Smooth muscle cell (in vitro differentiated cells): ENCODE results near the gene RUVBL1. TPM values are rescaled to one million over a fixed set of nuclear protein-coding genes. Genes with fewer than 3 reads are reported as not detected.

Experiments used
- DNase-seq: peaks from one replicate; lab custom pipeline; 2025; ENCODE audit not compliant: unreplicated experiment; lab: John Stamatoyannopoulos, UW
- H2AFZ ChIP-seq: fragments of 200-600 bp; sonication (generic); 2 replicates; pipeline ENCODE4 v1.6.0; 2016; ENCODE audit warnings: antibody characterized with exemption, low read depth, mild to moderate bottlenecking
- H3F3A ChIP-seq: fragments of 200-600 bp; sonication (generic); 2 replicates; pipeline ENCODE4 v1.6.0; 2017; ENCODE audit warnings: antibody characterized with exemption, low read depth
- H3K27ac ChIP-seq: fragments of 200-600 bp; sonication (generic); 2 replicates; pipeline ENCODE4 v1.5.1; 2016; ENCODE audit warnings: low read depth, mild to moderate bottlenecking
- H3K27me3 ChIP-seq: fragments of 200-600 bp; sonication (generic); 2 replicates; pipeline ENCODE4 v1.6.1; 2016; ENCODE audit warnings: low read depth, mild to moderate bottlenecking
- H3K36me3 ChIP-seq: fragments of 200-600 bp; sonication (generic); 2 replicates; pipeline ENCODE4 v1.5.1; 2016; ENCODE audit warnings: low read depth
- H3K4me1 ChIP-seq: fragments of 200-600 bp; sonication (generic); 2 replicates; pipeline ENCODE4 v1.5.1; 2016; ENCODE audit warnings: low read depth
- H3K4me2 ChIP-seq: fragments of 200-600 bp; sonication (generic); 2 replicates; pipeline ENCODE4 v1.6.0; 2016; ENCODE audit warnings: mild to moderate bottlenecking
- H3K4me3 ChIP-seq: fragments of 200-600 bp; sonication (generic); 2 replicates; pipeline ENCODE4 v1.5.1; 2016; ENCODE audit warnings: mild to moderate bottlenecking
- H3K79me2 ChIP-seq: fragments of 200-600 bp; sonication (generic); 2 replicates; pipeline ENCODE4 v1.6.0; 2016; ENCODE audit warnings: low read depth, mild to moderate bottlenecking
- H3K9ac ChIP-seq: fragments of 200-600 bp; sonication (generic); 2 replicates; pipeline ENCODE4 v1.6.0; 2016; ENCODE audit warnings: low read depth
- H3K9me3 ChIP-seq: fragments of 200-600 bp; sonication (generic); replicated peaks from 2 replicates; pipeline ENCODE4 v1.5.1; 2016; ENCODE audit warnings: low read depth
- H4K20me1 ChIP-seq: fragments of 200-600 bp; sonication (generic); 2 replicates; pipeline ENCODE4 v1.6.0; 2016; ENCODE audit warnings: low read depth
- WGBS: methylation state at CpG from one replicate; pipeline ENCODE4 v1.1.7; 2016; ENCODE audit warnings: low lambda C conversion rate; 5-methylcytosine and 5-hydroxymethylcytosine counted together
- polyA plus RNA-seq: library from polyadenylated mRNA; unstranded; fragments of >200 nt; fragmentation: Nextera tagmentation; extraction: Ambion mirVana; gene quantifications from 2 replicates; pipeline ENCODE4 v1.2.1, GENCODE V29; 2016
- total RNA-seq: library from RNA; depleted of rRNA; stranded (reverse); fragments of >200 nt; gene quantifications from 2 replicates; pipeline ENCODE4 v1.2.3, GENCODE V29; 2014
- TF ChIP-seq, protein P1 (sequence below): fragments of 200-600 bp; sonication (generic); IDR thresholded peaks from 2 replicates; pipeline ENCODE4 v1.5.1; 2017; ENCODE audit warnings: borderline replicate concordance, mild to moderate bottlenecking, antibody characterized with exemption; ENCODE audit not compliant: insufficient read depth, poor library complexity, severe bottlenecking

The RUVBL1 gene
- total and polyA plus RNA-seq, 2 experiments from 2014 or later: 32.9 to 37.1 TPM

DNA sequence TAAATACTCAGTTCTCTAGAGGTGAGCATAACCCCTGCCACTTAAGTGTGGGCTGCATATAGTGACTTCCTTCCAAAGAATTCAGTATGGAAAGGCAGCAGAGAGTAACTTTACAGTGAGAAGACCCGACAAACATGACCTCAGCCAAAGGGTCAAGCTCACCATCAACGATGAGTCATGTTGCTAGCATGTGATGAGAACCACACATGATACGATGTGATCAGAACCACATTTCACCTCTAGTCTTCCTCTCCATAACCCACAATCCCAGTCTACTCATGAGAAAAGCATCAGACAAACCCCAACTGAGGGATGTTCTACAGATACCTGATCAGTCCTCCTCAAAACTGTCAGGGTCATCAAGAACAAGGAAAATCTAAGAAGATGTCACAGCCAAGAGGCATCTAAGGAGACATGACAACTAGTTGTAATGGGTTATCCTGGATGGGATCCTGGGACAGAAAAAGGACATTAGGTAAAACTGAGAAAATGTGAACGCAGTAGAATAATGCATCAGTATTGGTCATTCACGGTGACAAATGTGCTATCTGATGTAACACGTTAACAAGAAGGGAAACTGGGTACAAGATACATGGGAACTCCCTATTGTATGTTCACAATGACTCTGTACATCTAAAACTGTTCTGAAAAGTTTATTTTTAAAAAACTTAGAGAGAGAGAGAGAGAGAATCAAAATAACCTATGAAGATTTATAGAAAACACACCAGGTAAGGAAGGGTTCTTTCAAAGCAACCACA, 43.1 kb downstream of the RUVBL1 start:
- Histone ChIP-seq H3K9ac (no peak overlapping the region), H3K36me3 (no peaks in the 10 kb centered on the region), H3K4me3 (no peak overlapping the region), H3K79me2 (no peaks in the 10 kb centered on the region), H3K27ac (no peak overlapping the region), H3K27me3 (no peaks in the 10 kb centered on the region), H3K4me2 (no peak overlapping the region), H4K20me1 (peaks cover 40% of the 10 kb centered on the region), H3K9me3 (no peaks in the 10 kb centered on the region), H3F3A (peaks cover 7% of the 10 kb centered on the region), H2AFZ (no peak overlapping the region), H3K4me1 (peaks cover 10% of the 10 kb centered on the region)
- 63% methylated on average over 6 of the region's 6 CpGs for WGBS
- TF ChIP-seq, protein P1, sequence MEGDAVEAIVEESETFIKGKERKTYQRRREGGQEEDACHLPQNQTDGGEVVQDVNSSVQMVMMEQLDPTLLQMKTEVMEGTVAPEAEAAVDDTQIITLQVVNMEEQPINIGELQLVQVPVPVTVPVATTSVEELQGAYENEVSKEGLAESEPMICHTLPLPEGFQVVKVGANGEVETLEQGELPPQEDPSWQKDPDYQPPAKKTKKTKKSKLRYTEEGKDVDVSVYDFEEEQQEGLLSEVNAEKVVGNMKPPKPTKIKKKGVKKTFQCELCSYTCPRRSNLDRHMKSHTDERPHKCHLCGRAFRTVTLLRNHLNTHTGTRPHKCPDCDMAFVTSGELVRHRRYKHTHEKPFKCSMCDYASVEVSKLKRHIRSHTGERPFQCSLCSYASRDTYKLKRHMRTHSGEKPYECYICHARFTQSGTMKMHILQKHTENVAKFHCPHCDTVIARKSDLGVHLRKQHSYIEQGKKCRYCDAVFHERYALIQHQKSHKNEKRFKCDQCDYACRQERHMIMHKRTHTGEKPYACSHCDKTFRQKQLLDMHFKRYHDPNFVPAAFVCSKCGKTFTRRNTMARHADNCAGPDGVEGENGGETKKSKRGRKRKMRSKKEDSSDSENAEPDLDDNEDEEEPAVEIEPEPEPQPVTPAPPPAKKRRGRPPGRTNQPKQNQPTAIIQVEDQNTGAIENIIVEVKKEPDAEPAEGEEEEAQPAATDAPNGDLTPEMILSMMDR: no peak
- DNase-seq: no peak

DNA sequence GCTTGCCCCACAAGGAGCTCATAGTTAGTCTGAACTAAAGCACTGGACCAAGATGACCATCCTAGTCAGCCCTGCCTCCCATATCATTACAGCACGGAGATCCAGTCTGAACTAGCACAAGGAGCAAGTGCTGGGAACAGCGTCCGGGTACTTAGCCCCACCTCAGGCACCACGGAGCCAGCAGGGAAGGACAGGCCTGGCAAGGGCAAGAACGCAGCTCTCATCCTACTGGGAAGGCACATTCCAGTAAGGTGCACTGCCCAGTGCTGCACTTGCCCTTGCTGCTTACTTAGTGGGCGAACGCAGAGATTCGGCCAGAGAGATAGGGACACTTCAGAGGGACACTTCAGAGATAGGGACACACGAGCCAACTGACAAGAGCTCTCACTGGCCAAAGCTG, 43.8 kb downstream of the RUVBL1 start:
- Histone ChIP-seq H3K36me3 (no peaks in the 10 kb centered on the region), H4K20me1 (peaks cover 45% of the 10 kb centered on the region), H3F3A (peaks cover 8% of the 10 kb centered on the region), H3K4me1 (peaks cover 10% of the 10 kb centered on the region), H3K79me2 (no peaks in the 10 kb centered on the region), H3K9me3 (no peaks in the 10 kb centered on the region), H3K4me2 (no peak overlapping the region), H3K27me3 (no peaks in the 10 kb centered on the region), H2AFZ (no peak overlapping the region), H3K27ac (no peak overlapping the region), H3K9ac (no peak overlapping the region), H3K4me3 (no peak overlapping the region)
- 92% methylated on average over 9 of the region's 9 CpGs for WGBS
- DNase-seq: no peak
- TF ChIP-seq, protein P1: no peak

DNA sequence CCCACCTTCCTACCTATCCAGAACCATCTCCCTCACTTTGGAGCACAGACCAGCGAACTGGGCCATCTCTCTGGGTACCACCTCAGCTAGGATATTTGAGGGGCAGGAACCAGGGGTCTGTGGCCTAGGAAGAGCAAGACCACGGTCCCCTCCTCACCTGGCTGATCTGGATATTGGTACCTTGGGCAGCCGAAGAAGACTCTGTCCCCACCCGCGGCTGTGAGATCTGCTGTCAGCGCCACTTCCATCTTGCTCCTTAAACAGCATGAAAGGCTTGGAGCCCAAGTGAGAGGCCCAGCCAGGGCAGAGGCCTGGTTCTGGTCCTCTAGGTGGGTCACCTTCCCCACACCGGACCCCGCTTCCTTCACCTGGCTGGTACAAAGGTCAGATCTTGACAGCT, 44.7 kb downstream of the RUVBL1 start:
- Histone ChIP-seq H2AFZ (no peak overlapping the region), H3K79me2 (no peaks in the 10 kb centered on the region), H3K27me3 (no peaks in the 10 kb centered on the region), H3K9ac (no peak overlapping the region), H3F3A (peaks cover 14% of the 10 kb centered on the region), H3K9me3 (no peaks in the 10 kb centered on the region), H4K20me1 (peaks cover 55% of the 10 kb centered on the region), H3K4me3 (no peak overlapping the region), H3K27ac (no peak overlapping the region), H3K4me1 (peaks cover 10% of the 10 kb centered on the region), H3K4me2 (no peak overlapping the region), H3K36me3 (no peaks in the 10 kb centered on the region)
- DNase-seq: no peak
- TF ChIP-seq, protein P1: no peak
- WGBS: 97% methylated on average over 8 of the region's 8 CpGs

DNA sequence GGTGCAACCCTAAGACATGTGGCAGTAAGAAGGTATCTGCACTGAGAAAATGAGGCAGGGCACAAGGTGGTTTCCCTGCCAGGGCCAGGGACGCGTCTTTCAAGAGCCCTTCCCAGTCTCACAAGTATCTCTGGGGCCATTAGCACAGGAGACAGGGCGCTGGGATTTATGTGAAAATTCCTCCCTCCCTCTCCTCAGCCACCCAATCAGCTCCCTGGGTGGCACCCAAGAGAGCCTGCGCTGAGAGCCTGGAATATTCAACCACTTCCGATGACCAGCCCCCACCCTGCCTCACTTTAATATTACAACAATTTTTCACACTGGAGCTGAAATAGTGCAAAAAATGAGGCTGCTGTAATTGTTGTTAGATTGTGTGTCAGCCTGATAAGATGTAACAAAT, 45.3 kb downstream of the RUVBL1 start:
- Histone ChIP-seq H3K27ac (no peak overlapping the region), H3K9me3 (no peaks in the 10 kb centered on the region), H2AFZ (no peak overlapping the region), H3F3A (peaks cover 19% of the 10 kb centered on the region), H3K4me1 (peaks cover 10% of the 10 kb centered on the region), H3K79me2 (no peaks in the 10 kb centered on the region), H3K4me3 (no peak overlapping the region), H3K4me2 (no peak overlapping the region), H4K20me1 (peaks cover 60% of the 10 kb centered on the region), H3K9ac (no peak overlapping the region), H3K36me3 (no peaks in the 10 kb centered on the region), H3K27me3 (no peaks in the 10 kb centered on the region)
- WGBS: 82% methylated on average over 5 of the region's 5 CpGs
- DNase-seq: no peak
- TF ChIP-seq, protein P1: no peak
